Neural progenitor cell (in vitro differentiated cells): ENCODE results near the gene SRSF8. TPM values are rescaled to one million over a fixed set of nuclear protein-coding genes. Genes with fewer than 3 reads are reported as not detected.

ENCODE experiments used
- DNase-seq: peaks from one replicate; pipeline ENCODE4 v3.0.0-alpha.2; 2016; ENCODE audit warnings: low spot score
- H2AFZ ChIP-seq: fragments of 200-600 bp; sonication (generic); replicated peaks from 2 replicates; pipeline ENCODE4 v1.6.1; 2016; ENCODE audit warnings: antibody characterized with exemption
- H3F3A ChIP-seq: fragments of 200-600 bp; sonication (generic); 2 replicates; pipeline ENCODE4 v1.6.1; 2016; ENCODE audit warnings: antibody characterized with exemption, low read depth
- H3K27ac ChIP-seq: fragments of 200-600 bp; sonication (generic); 2 replicates; pipeline ENCODE4 v1.5.1; 2016; ENCODE audit warnings: mild to moderate bottlenecking
- H3K27me3 ChIP-seq: fragments of 200-600 bp; sonication (generic); 2 replicates; pipeline ENCODE4 v1.6.1; 2016; ENCODE audit warnings: mild to moderate bottlenecking, moderate library complexity
- H3K36me3 ChIP-seq: fragments of 200-600 bp; sonication (generic); 2 replicates; pipeline ENCODE4 v1.5.1; 2016
- H3K4me1 ChIP-seq: fragments of 200-600 bp; sonication (generic); 2 replicates; pipeline ENCODE4 v1.6.1; 2016; ENCODE audit warnings: mixed run types
- H3K4me2 ChIP-seq: fragments of 200-600 bp; sonication (generic); 2 replicates; pipeline ENCODE4 v1.6.1; 2016
- H3K4me3 ChIP-seq: fragments of 200-600 bp; sonication (generic); 2 replicates; pipeline ENCODE4 v1.5.1; 2016
- H3K79me2 ChIP-seq: fragments of 200-600 bp; sonication (generic); 2 replicates; pipeline ENCODE4 v1.6.1; 2016; ENCODE audit warnings: low read depth
- H3K9ac ChIP-seq: fragments of 200-600 bp; sonication (generic); 2 replicates; pipeline ENCODE4 v1.6.1; 2016
- H3K9me3 ChIP-seq: fragments of 200-600 bp; sonication (generic); 2 replicates; pipeline ENCODE4 v1.5.1; 2016; ENCODE audit warnings: low read depth
- H4K20me1 ChIP-seq: fragments of 200-600 bp; sonication (generic); 2 replicates; pipeline ENCODE4 v1.6.1; 2016; ENCODE audit warnings: low read depth
- H3K27ac Mint-ChIP-seq: 3 replicates; pipeline ENCODE4 v1.8.0; 2021; ENCODE audit warnings: mixed read lengths
- H3K27me3 Mint-ChIP-seq: 2 replicates; pipeline ENCODE4 v1.8.0; 2022; ENCODE audit warnings: low read depth, mild to moderate bottlenecking, inconsistent platforms, moderate library complexity, mixed read lengths; ENCODE audit not compliant: insufficient read depth
- H3K36me3 Mint-ChIP-seq: 3 replicates; pipeline ENCODE4 v1.8.0; 2021; ENCODE audit warnings: mixed read lengths
- H3K4me1 Mint-ChIP-seq: 3 replicates; pipeline ENCODE4 v1.8.0; 2021; ENCODE audit warnings: mixed read lengths
- H3K4me3 Mint-ChIP-seq: 3 replicates; pipeline ENCODE4 v1.8.0; 2021; ENCODE audit warnings: mild to moderate bottlenecking, moderate library complexity, mixed read lengths
- H3K9me3 Mint-ChIP-seq: 3 replicates; pipeline ENCODE4 v1.8.0; 2020; ENCODE audit warnings: mixed read lengths
- EZH2 ChIP-seq: fragments of 200-600 bp; sonication (generic); IDR thresholded peaks from 2 replicates; pipeline ENCODE4 v1.6.1; 2017; ENCODE audit warnings: antibody characterized with exemption, mild to moderate bottlenecking, moderate library complexity
- EZH2phosphoT487 ChIP-seq: fragments of 200-600 bp; sonication (generic); IDR thresholded peaks from 2 replicates; pipeline ENCODE4 v1.6.1; 2017; ENCODE audit warnings: antibody characterized with exemption
- total RNA-seq: library from RNA; depleted of rRNA; stranded (reverse); fragments of >200 nt; gene quantifications from 2 replicates; pipeline ENCODE4 v1.2.3, GENCODE V29; 2015; ENCODE audit warnings: low replicate concordance
- TF ChIP-seq, protein P1 (sequence below): fragments of 200-600 bp; sonication (generic); IDR thresholded peaks from 2 replicates; pipeline ENCODE4 v1.5.1; 2017; ENCODE audit warnings: antibody characterized with exemption, mild to moderate bottlenecking

Gene SRSF8
- total RNA-seq, 1 donor from 2014 or later = 17.6 TPM

DNA sequence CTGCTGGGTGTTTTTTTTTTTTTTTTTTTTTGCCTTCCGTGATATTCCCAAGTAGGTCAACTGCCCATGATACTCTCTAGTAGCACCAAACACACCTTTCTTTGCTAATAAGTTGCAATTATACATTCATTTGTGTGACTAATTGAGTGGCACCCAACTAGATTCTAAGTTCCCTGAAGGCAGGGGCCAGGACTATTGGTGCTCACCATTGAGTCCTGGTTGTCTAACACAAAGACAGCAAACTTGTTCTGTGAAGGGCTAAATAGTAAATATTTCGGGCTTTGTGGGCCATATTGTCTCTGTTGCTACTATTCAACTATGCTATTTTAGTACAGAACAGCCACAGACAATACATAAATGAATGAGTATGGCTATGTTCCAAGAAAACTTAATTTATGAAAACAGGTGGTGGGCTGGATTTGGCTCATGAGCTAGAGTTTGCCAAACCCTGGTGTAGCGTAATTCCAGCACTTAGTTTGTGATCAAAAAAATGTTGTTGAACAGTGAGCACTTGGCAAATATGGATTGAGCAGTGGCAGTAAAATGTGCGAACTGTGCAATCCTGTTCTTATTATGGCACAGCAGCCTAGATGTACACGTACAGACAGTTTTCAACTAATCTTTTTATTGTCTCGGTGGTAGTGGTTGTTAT is 34.3 kb downstream of the SRSF8 start:
- H3K4me2 ChIP-seq = no peak overlapping the region
- H3K27me3 ChIP-seq = no peaks in the 10 kb centered on the region
- no peaks in the 10 kb centered on the region for H4K20me1 ChIP-seq
- no peak overlapping the region for H2AFZ ChIP-seq
- H3K9ac ChIP-seq = no peak overlapping the region
- Mint-ChIP-seq H3K9me3 (no peaks in the 10 kb centered on the region), H3K4me1 (peaks cover 10% of the 10 kb centered on the region), H3K27me3 (peaks cover 4% of the 10 kb centered on the region), H3K27ac (no peak overlapping the region), H3K36me3 (no peaks in the 10 kb centered on the region), H3K4me3 (no peak overlapping the region)
- no peaks in the 10 kb centered on the region for H3K36me3 ChIP-seq
- TF ChIP-seq EZH2 = no peak
- no peak for TF ChIP-seq EZH2phosphoT487
- TF ChIP-seq, protein P1, sequence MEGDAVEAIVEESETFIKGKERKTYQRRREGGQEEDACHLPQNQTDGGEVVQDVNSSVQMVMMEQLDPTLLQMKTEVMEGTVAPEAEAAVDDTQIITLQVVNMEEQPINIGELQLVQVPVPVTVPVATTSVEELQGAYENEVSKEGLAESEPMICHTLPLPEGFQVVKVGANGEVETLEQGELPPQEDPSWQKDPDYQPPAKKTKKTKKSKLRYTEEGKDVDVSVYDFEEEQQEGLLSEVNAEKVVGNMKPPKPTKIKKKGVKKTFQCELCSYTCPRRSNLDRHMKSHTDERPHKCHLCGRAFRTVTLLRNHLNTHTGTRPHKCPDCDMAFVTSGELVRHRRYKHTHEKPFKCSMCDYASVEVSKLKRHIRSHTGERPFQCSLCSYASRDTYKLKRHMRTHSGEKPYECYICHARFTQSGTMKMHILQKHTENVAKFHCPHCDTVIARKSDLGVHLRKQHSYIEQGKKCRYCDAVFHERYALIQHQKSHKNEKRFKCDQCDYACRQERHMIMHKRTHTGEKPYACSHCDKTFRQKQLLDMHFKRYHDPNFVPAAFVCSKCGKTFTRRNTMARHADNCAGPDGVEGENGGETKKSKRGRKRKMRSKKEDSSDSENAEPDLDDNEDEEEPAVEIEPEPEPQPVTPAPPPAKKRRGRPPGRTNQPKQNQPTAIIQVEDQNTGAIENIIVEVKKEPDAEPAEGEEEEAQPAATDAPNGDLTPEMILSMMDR = no peak
- no peaks in the 10 kb centered on the region for H3K9me3 ChIP-seq
- no peak overlapping the region for H3K27ac ChIP-seq
- DNase-seq = no peak
- H3K4me3 ChIP-seq = no peak overlapping the region
- H3F3A ChIP-seq = no peaks in the 10 kb centered on the region
- no peaks in the 10 kb centered on the region for H3K79me2 ChIP-seq
- no peaks in the 10 kb centered on the region for H3K4me1 ChIP-seq

DNA sequence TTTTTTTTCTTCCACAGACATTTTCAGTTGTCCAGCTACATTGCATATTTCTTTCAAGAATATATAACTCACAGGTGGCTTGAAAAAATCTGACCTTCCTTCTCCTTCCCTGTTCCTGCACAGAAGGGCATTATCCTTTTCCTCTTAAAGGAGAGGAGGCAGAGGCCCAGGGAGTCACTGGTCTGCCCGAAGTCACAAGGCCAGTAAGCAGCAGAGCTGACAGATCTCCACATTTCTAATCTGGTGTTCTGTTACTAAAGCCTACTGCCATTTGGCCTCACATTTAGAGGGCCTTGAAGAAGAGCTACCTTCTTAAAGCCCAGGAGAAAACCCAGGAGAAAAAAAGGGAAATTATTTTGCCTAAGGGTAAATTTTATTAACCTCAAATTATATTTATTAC is 35.2 kb downstream of the SRSF8 start:
- H3K9me3 Mint-ChIP-seq = no peaks in the 10 kb centered on the region

DNA sequence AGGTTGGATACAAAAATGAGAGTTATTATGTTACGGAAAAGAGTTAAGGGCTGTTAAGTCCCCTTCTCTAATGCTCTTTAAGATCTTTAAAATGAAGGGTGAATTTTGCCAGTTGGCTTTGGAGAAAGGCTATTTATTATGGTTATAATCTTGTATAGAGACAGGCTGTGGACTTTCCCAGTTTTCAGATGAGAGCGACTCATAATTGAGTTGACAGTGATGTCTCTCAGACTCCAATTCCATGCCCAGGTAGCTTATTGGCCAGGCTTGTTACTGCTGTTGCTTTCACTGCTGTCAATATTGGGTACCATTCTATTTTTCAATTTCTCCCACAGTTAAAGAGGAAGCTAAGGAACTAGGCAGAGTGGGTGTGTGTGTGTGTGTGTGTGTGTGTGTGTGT is 36.0 kb downstream of the SRSF8 start:
- Mint-ChIP-seq H3K36me3 (no peaks in the 10 kb centered on the region), H3K27me3 (peaks cover 7% of the 10 kb centered on the region), H3K4me1 (peaks cover 23% of the 10 kb centered on the region), H3K27ac (no peak overlapping the region), H3K9me3 (no peaks in the 10 kb centered on the region), H3K4me3 (no peak overlapping the region)
- H3K27me3 ChIP-seq = no peaks in the 10 kb centered on the region
- H3K27ac ChIP-seq = no peak overlapping the region
- H3K79me2 ChIP-seq = no peaks in the 10 kb centered on the region
- H3F3A ChIP-seq = no peaks in the 10 kb centered on the region
- no peak overlapping the region for H3K4me2 ChIP-seq
- DNase-seq = no peak
- H3K4me1 ChIP-seq = peaks cover 9% of the 10 kb centered on the region
- TF ChIP-seq, protein P1 = no peak
- TF ChIP-seq EZH2phosphoT487 (no peak), EZH2 (no peak)
- no peak overlapping the region for H3K4me3 ChIP-seq
- H3K36me3 ChIP-seq = no peaks in the 10 kb centered on the region
- H3K9me3 ChIP-seq = no peaks in the 10 kb centered on the region
- no peaks in the 10 kb centered on the region for H4K20me1 ChIP-seq
- H3K9ac ChIP-seq = no peak overlapping the region
- H2AFZ ChIP-seq = no peak overlapping the region

More for the DNA sequence above, 35.2 kb downstream of the SRSF8 start:
- H4K20me1 ChIP-seq = no peaks in the 10 kb centered on the region
- H3K27me3 ChIP-seq = no peaks in the 10 kb centered on the region
- H3K4me3 ChIP-seq = no peak overlapping the region
- no peaks in the 10 kb centered on the region for H3K79me2 ChIP-seq
- no peak for DNase-seq
- Mint-ChIP-seq H3K27ac (no peak overlapping the region), H3K36me3 (no peaks in the 10 kb centered on the region), H3K27me3 (peaks cover 6% of the 10 kb centered on the region), H3K4me1 (peaks cover 16% of the 10 kb centered on the region), H3K4me3 (no peak overlapping the region)
- H3K36me3 ChIP-seq = no peaks in the 10 kb centered on the region
- no peak overlapping the region for H3K27ac ChIP-seq
- no peaks in the 10 kb centered on the region for H3K9me3 ChIP-seq
- peaks cover under 1% of the 10 kb centered on the region for H3K4me1 ChIP-seq
- TF ChIP-seq EZH2phosphoT487 (no peak), EZH2 (no peak)
- TF ChIP-seq, protein P1 = no peak
- H3K4me2 ChIP-seq = no peak overlapping the region
- H3F3A ChIP-seq = no peaks in the 10 kb centered on the region
- H2AFZ ChIP-seq = no peak overlapping the region
- H3K9ac ChIP-seq = no peak overlapping the region
